ENCODE data around the gene AUTS2.
"Not testable (repeated sequence)": the region's sequence is repeated elsewhere in the genome, so short reads cannot be mapped to it uniquely, and the experiment has no call there.

The AUTS2 gene

DNA sequence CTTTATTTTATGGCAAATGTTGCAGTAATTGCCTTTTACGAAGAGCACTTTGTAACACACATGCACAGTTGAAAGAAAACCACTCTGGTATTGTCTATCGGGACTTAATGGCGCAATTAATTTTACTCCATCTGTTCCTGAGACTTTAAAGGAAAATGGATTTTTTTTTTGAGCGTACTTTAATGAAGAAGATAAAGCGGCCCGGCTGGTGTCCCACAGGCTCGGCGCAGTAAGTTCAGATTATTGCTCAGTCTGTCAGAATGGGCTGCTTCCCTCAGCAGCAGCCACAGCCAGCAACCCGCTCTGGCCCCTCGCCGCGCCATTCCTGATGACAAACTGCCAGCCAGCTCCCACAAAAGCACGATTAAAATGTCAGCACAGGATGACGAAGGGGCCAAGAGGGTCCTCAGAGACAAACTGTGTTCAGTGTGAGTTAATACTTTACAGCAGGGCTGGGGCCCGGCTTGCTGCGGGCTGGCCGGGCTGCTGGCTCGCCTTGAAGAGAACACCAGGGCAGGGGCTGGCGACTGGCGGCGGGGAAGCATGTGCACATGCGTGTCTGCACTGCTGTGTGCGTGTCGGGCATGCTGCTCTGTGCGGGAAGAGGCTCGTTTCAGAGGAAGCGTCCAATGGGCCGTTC, 1032.7 kb downstream of the AUTS2 start:
- no peak for DNase-seq (ENCODE audit: low read depth in 2 of 2)

DNA sequence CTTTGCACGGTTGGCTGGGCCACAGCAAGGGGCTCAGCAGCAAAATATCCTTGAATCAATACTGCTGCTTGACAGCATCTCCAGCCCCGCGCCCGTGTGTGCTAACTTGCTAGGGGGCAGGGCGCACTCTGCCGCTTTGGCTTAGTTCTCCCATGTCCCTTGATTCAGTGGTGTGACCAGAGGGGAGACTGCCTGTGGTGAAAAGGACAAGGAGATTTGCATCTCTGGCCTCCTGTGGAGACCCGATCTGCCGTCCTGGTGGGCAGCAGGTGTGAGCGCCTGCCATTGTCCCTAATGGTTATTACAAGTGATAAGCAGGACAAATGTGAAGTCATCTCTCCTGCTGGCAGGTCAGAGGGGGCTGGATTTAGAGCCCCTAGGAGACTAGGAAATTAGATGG, 1033.4 kb downstream of the AUTS2 start:
- DNase-seq (ENCODE audit: low read depth in 2 of 2) = no peak

DNA sequence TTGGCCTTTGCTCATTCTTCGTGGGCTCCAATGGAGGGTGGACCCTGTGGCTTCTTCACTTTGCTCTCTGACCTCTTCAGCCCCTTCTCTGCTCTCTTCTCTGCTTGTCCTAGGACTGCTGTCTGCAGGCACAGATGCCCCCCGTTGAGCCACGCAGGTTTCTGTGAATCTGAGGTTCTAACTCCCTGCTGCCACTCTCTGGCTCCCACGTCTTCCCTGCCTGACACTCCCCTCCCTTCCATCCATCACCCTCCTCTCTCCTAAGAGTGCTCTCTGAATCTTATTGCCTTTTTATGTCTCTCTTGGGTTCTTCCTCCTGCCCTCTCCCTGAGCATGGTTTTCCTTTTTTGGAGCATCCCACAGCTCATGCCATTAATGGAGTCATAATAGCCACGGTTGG, 1034.1 kb downstream of the AUTS2 start:
- DNase-seq (ENCODE audit: low read depth in 2 of 2) = no peak

DNA sequence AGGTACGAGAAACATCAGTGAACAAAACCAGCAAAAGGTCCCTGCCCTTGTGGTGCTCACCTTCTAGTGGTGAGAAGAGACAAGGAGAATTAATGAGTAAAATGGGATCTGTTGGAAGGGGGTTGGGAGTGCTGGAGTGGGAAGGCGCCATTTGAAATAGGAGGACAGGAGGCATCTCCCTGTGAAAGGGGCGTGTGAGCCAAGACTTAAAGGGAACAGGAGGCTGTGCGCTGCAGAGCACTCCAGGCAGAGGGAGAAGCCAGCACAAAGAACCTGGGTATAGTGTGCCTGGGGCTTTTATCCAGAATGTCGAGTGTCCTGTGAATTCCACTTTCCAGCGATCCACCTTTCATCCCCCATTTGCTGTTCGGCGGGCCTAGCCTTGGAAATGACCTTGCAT, 1035.8 kb downstream of the AUTS2 start:
- DNase-seq (ENCODE audit: low read depth in 2 of 2) = no peak

GRCh38 chr7:70634610-70635068, 1036.4 kb downstream of the AUTS2 start:
- DNase-seq (ENCODE audit: low read depth in 2 of 2) = peak in 1 of 2 donors; percentile 24

DNA sequence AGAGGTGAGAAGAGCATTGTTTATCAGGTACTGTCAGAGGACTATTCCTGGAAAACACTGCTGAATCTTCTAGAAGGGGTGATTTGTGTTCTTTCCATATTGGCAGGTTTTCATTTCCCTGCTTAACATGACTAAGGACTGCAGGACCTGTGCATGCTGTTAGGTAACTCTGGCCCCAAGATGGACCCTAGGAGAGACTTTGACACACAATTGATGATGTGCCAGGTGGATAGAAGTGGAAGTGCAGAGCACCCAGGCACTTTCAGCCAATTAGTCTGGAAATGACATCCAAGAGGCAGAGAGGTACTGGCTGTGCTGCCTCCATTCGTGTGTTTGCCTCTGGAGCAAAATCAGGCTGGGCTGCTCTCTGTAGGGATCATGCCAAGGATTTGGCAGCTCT, 1037.4 kb downstream of the AUTS2 start:
- no peak for DNase-seq (ENCODE audit: low read depth in 2 of 2)

DNA sequence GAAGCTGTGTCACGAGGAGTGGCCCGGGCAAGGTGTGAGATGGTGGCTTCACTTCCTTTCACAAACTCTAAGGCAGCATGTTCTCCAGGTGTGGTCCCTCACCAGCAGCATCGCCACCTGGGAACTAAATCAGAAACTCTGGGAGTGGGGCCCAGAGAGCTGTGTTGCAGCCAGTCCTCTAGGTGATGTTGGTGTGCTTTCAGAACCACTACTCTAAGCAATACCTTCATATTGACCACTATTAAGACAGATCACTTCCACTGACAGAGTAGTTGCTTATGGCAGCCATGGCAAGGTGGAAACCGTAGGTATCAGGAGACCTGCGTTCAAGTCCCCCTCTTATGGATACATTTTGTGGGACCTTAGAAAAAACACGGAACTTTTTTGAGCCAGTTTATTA, 1037.9 kb downstream of the AUTS2 start:
- no peak for DNase-seq (ENCODE audit: low read depth in 2 of 2)

DNA sequence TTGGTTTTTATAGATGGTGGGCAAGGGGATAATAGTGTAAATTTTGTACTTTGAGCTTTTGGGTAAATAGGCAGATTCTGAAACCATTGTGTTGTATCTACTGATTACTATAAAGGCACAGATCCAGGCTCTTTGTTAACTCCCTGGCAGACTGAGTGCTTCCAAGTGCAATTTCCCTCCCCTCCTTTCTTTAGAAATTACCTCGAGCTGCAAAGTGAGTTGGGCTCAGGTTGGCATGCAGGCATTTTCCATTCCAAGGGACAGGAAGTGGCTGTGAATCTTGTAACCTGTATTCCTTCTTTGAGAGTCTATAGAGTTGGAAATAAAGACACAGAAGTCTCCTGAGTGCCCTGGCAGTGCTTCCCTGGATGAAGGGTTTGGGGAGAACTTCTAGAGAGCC, 1039.5 kb downstream of the AUTS2 start:
- DNase-seq (ENCODE audit: low read depth in 2 of 2) = no peak

DNA sequence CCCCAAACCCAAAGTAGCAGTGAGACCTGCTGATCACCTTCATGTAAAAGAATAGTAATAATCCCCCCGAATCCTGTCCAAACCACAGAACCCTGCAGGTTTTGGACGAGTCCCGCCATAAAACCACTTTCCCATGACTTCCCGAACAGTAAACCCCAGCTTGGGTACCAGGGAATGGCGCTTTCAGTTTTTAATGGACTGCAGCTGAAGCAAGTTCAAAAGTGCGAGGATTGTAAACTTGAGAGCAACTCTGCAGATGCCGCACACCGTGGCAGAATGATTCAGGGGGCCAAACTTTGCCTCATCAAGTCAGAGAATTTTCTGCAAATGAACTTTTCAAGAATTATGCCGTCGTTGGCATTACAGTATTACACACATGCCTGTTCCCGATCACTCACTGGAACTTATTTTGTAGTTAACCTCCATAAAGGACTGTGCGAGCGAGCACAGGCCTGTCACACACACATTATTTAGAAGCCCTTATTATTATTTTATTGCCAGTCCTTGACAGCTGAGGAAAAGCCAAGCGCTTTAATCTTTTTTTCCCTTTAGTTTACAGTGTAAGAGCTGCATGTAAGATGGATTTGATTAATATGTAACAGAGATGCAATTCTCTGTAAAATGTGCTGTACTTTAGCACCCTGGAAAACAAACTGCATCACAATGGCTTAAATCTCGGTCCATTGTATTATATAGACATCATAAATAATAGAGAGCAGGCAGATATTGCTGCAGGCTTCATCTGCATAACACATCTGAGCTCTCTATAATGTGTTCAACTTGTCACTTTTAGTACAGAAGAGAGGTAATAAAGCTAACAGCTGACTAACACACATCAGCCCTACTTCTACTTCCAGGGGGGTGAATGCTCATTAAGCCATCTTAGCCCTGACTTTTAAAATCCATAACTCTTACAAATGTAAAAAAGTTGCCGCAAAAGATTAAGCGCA, 1040.2 kb downstream of the AUTS2 start:
- DNase-seq (ENCODE audit: low read depth in 2 of 2) = no peak

DNA sequence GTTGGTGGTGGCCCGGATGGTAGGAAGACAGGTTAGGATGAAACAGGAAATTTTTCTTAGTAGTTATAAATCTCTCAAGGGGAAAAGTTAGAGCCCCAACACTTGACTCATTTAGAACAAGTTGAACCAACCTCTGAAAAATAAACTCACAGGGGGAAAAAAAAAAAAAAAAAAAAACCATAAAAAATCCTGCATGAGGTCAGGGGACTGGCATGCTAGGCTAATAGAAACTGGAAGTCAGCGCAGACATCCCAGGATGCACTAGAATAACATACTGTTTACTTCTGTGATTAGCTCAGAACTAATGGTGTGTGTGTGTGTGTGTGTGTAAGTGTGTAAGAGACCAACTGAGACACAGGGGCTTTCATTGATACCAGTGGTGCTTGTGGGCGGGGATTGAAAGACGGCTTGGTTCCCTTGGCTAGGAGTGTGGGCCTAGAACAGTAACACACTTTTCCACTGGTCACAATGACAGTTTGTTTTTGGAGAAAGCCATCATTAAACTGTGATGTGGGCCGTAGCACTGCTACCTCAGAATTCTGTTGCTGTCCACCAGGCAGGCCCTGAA, 1042.1 kb downstream of the AUTS2 start:
- no peak for DNase-seq (ENCODE audit: low read depth in 2 of 2)

DNA sequence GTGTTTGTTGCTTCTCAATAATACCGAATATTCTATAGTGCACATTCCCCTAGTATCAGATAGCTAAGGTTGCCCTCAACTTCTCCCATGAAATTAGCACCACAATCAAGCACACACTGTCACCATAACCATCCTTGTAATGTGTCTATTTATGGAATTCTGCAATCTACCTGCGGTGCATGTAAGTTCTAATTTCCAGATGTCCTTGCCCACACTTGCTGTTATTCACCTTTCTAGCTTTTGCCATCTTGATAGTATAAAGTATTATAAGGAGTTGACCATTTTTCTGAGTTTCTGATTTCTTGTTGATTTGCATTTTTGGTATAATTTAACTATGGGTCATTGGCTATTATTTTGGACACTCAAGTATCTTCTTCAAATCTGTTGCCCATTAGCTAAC, 1043.6 kb downstream of the AUTS2 start:
- DNase-seq (ENCODE audit: low read depth in 2 of 2) = no peak

- no peak for DNase-seq (ENCODE audit: low read depth in 2 of 2)
Observed at GRCh38 chr7:70645279-70645678, 1047.0 kb downstream of the AUTS2 start.

GRCh38 chr7:70645876-70646351, 1047.6 kb downstream of the AUTS2 start:
- DNase-seq (ENCODE audit: low read depth in 2 of 2) = no peak

- DNase-seq (ENCODE audit: low read depth in 2 of 2) = no peak
Observed at GRCh38 chr7:70646536-70647248, 1048.4 kb downstream of the AUTS2 start.

- peak; percentile 80 to 82 for DNase-seq (ENCODE audit: low read depth in 2 of 2)
Observed at GRCh38 chr7:70647801-70648498, 1049.7 kb downstream of the AUTS2 start.

- DNase-seq (ENCODE audit: low read depth in 2 of 2) = not testable (repeated sequence)
Observed at GRCh38 chr7:70648499-70648861, 1050.2 kb downstream of the AUTS2 start.

- DNase-seq (ENCODE audit: low read depth in 2 of 2) = no peak
Observed at GRCh38 chr7:70649323-70649722, 1051.0 kb downstream of the AUTS2 start.

DNA sequence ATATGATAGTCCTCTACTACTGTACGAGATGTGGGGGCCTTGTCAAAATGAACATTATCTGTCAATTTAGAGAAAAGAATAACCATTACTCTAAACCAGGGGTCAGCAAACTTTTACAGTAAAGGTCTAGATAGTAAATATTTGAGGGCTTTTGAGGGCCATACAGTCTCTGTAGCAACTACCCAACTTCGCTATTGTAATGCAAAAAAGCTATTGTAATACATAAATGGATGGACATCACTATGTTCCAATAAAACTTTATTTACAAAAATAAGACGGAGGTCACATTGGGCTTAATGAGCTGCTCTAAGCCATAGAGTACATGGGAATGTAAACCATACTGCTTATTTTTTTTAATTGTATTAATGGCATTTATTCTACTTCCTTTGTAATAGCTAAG, 1055.9 kb downstream of the AUTS2 start:
- no peak for DNase-seq (ENCODE audit: low read depth in 2 of 2)

GRCh38 chr7:70654979-70655378, 1056.7 kb downstream of the AUTS2 start:
- no peak for DNase-seq (ENCODE audit: low read depth in 2 of 2)

DNA sequence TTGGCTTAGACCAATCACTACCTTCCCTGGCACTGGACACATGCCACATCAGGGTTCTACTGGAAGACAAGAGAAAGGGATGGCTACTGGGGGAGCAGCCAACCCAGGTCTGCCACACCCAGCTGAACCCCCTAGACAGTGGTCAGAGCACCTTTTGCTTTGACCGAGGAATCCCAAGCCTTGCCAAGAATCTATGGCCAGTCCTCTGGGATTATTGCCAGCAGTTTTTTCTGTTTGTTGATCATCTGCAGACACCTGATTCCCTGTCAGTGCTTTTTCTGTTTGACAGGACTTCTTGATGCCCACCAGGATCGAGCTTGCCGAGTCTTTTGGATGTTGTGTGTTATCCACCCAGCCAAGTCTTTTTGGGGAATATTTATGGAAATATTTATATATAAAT, 1057.4 kb downstream of the AUTS2 start:
- DNase-seq (ENCODE audit: low read depth in 2 of 2) = no peak

DNA sequence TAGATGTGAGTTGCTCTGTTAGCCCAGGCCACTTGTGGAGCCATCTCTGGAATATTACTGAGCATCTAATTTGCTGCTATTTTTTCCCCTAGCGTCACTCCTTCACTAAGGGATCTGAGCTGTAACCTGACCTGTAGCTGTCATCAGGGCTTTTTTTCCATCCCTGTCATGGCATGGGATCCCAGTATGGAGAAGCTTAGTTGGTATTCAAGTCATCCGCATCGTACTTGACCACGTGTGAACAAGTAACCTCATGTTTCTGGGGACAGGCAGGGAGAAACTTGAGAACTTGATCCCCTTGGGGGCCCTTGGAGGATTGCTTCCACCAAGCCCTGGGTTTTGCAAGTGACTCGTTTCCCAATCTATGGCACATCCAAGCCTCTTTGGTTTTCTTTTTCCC, 1059.3 kb downstream of the AUTS2 start:
- no peak for DNase-seq (ENCODE audit: low read depth in 2 of 2)
